Stimulated activated CD8-positive, alpha-beta memory T cell treated with anti-CD3 and anti-CD28 coated beads, Interleukin-4, amount 100 ng/mL, for 4 hours (primary cell): ENCODE measurements around the gene PFKFB2.

Source experiments
- DNase-seq, 2 donors: peaks; one replicate each; pipeline ENCODE4 v3.0.0-alpha.2; 2020; ENCODE audit warnings: low read depth in 2 of 2, low spot score in 1 of 2

PFKFB2 gene

DNA sequence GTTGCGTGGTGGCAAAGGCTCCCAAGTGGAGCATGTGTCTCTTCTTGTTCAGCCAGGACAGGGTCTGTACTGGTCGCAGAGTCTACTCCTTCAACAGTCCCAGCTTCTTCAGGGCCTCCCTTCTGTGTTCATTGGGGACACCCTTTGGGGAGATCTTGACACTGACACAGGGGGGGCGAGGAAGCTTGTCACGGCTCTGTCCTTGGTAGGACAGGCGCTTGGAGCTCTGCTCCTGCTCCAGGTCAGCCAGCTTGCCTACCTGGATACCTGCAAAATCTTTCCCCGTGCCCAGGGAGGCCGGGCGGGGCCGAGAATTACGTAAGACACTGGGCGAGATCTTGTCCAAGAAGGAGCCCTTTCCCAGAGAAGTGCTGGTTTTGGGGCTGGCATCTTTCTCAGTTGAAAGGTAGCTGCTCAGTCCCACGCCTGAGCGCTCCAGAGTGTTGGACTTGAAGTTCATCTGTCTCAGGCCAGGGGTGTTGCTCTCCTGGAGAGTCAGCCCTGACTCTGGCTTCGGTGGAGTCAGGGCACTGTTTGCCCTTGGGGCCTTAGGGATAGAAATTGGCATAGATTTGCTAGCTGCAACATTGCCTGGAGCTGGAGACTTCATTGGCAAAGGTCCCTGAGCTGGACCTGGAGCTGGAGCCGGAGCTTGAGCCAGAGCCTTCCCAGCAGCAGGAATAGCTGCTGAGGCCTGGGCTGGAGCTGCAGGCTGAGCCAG, 31.0 kb upstream of the PFKFB2 start:
- no peak for DNase-seq

DNA sequence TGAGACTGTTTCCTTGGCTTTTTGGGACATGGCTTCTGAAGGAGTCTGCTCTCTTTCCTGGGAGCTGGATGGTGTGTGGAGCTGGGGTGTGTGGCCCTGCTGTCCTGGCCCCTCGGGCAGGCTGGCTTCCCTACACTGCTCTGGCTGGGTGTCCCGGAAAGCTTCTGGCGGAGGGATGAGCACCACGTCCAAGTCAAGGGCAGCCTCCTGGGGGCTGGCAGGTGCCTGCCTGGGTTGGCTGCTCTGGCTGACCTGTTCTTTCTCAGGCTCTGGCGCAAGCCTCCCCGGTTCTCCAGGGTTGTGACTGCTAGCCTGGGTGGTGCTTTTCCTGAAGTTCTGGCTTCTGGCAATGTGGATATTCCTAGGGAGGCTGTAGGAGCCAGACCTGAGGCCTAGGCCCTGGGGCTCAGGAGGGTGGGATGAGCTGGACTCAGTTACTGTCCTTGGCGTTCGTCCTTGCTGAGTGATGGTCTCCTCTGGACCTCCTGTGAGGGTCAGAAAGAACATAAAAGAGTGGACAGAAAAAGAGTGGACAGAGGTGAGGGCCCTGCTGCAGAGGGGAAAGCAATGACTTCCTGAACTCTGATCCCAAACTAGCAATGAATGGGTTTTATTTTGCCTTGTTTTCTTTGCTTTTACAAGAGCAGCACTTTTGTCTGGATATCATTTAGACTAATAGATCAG, 29.9 kb upstream of the PFKFB2 start:
- no peak for DNase-seq

DNA sequence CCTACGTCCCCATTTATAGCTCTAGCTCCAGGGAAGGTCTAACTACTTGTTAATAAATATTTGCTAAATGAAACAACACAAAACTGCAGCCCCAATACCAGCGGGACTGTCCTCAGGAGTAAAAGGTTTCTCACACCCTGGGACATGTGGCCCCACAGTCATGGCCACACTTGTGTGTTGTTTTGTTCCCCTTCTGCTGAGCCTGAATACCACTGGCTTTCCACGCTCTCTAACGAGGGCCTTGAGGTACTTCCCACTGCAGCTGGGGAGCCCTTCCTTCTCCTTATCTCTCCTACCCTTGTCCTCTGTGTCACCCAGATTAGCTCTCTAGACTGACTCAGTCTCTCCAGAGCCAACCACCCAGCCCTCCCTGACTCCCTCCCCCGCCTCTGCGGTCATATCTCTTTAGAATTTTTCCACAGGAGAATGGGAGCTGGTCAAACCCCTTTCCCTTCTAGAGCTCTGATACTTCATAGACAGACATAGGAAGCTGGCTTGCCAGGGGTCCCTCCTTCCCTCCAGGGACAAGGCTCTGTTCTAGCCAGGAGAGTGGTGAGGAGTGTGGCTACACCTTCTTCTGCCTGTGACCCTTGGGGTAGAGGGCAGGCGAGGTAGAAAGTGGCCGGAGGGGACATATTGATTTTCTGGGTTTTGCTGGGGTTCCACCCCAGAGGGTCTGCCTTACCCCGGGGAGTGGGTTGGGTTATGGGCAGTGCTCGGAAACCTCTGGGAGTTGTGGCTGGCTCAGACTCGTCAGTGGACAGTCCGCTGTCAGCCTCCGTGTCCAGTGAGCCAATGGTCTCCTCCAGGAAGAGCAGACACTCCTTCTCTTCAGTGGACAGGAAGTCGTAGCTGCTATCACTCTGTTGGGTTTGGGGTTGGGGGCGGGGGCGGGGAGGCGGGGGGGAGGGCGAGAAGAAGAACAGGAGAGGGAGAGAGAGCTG, 28.6 kb upstream of the PFKFB2 start:
- no peak for DNase-seq

DNA sequence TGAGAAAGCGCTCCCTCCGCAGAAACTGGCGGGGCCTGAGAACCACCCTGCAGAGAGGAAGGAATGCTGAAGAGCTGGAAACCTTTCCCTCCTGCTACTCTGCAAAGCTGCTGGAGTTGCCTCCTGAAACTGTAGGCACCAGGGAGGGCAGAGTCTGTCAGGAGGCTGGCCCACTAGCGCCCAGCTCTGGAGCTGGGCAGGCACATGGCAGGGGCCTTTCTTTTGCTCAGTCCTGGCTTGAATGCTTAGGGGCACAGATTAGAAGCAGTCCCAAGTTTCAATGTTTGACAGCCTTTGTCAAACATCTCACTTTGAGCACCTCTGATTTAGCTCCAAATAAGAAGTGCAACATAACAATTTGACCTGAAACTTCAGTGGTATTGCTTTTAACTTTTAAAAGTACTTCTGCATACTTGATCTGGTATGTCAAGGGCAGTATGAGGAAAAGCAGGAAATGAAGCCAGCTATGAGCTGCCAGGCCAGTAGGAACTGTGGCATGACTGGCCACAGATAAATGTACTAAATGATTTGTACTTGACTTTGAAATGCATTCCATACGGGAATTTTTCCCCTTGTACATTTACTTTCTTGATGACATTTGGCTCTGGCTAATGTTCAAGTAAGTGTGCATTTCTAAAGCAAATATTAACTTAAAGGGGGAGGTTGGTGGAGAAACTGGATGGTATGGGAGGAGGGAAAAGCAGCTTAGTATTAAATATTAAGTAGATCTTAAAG, 27.8 kb upstream of the PFKFB2 start:
- DNase-seq, result no peak

DNA sequence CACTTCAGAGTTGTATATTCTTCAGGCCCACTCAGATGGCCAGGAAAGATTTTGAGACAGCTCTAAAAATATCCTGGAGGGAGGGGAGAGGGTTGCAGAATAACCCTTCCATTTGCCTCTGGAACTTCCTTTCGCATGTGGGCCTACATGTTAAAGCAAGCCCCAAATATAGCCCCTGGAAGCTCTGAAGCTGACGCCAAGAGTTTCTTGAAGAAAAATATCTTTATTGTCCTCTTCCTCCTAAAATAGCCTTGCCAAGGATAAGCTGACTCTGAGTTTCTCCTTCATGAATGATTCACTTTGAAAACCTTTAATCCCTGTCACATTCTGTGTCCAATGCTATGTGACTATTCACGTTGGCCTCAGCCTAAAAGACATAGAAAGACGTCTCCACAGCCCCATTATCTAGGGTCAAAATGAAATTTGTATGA, 27.0 kb upstream of the PFKFB2 start:
- no peak for DNase-seq

DNA sequence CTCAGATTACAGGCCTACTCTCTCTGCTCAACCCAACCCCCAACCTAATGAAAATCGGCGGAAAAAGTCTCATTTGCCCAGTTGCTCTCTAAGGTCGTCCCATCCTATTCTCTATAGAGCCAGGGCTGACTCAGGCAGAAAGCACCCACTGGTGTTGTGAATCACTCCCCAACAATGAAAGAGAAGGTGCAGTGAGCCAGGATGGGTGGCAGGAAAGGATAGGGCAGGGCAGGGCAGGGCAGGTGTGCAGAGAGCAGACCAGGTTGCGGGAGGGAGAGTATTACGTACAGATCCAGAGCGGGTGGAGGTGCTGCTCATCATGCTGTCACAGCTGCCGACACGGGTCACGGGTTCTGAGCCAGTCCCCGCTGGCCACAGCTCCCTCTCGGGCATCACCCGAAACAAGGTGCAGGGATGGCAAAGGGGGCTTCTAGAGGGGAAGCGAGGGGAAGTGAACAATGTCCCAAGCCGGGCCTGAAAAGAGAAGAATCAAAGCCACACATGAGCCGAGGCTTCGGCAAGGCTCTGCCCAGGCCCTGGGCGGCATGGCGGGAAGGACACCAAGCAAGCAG, 25.8 kb upstream of the PFKFB2 start:
- no peak for DNase-seq

DNA sequence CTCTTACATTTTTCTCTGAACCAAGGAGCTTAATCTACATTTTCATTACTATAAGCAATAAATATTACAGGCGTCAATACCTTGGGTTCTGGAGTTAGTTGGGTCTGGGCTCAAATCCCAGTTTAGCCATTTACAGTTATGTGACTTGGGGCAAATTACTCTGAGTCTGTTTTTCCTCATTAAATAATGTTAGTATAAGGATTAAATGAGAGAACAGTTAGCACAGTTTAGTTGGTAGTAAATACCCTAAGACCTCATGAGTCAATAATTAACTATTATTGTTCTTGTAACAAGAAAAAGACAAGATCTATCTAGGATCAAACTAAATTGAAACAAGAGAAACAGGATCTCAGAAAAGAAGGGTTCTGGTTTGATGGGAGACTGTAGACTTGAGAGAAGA, 25.2 kb upstream of the PFKFB2 start:
- no peak for DNase-seq

DNA sequence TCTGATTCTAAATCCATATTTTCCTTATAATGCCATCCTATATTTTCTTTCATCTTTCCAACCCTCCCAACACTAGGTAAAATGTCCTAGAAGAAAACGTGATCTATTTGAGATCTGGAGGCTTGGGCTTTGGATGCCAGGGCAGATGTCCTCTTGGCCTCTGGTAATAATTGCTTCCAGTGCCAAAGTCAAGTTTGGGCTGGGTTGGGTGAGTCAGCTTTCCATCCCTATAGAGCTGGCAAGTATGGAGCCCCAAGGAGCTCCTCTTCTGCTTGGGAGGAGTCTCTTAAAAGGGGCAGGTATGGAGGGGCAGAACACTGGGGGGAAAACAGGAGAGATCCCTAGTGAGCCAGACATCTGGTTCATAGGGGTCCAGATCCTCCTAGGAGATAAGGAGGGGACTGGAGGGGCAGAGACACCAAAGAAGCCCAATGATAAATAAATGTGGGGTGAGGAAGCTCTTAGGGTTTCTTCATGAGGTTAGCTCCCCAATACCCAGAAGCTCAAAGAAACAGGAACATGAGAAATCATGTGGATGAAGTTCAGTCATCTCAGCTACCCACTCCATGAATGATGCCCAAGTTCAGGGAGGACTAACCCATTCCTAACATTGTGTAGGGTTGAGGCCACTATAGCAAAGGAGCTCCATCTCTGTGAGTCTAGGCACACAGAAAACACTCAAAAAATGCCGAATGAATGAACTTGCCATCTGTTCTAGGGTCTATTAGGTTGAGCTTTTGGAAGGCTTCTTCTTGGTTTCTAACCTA, 24.0 kb upstream of the PFKFB2 start:
- no peak for DNase-seq

DNA sequence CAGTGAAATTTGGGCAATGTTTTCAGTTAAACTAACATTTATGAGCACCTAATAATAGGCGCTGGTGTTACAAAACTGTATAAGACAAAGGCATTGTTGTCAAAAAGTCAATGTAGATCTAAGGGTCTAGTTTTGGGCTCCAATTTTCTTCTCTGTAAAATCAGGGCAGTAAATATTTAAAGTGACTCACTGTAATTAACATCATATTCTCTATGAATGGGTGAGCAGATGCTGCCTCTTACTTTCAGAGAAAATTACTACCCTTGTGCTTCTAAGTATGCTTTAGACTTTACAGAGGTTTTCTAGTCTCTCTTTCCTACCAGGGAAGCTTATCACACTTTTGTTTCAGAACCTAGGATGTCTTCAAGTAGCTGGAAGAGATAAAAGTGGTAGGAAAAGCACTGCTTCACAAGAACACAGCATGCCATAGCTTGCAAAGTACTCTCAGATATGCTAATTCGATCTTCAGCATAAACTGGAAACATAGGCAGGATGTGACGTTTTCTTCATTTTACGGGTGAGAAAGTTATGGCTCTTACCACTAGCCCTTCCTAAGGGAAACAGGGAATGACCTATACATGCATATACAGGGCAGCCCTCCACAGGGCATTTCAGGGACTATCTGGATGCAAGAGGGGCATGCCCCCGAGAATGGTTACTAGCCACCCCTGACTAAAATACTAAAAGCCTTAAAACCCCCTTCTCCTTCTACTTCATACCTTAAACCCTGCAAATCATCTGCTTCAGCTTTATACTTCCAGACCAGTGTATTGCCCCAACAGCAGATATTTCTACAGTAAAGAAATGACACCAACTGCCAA, 23.2 kb upstream of the PFKFB2 start:
- no peak for DNase-seq

DNA sequence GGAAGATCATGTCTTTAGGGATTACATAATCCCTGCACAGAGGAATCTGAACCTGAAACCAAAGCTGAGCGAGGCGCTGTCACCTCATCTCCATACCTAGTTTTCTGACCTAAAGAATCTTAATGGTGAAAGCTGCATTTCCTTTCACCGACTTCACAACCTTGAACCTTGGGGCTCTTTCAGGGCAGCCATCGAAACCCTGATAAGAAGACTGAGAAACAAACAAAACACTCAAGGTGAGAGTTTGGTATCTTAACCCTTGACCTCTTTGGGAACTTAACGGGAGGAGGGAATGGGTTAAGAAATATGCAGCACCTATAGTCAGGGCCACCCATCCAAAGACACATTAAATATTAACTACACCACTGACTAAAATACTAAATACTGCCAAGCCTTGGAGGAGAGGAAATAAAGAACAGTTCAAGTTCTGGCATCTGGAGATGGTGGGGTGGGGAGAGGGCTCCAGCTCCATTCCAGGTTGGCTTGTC, 22.5 kb upstream of the PFKFB2 start:
- DNase-seq, result no peak

DNA sequence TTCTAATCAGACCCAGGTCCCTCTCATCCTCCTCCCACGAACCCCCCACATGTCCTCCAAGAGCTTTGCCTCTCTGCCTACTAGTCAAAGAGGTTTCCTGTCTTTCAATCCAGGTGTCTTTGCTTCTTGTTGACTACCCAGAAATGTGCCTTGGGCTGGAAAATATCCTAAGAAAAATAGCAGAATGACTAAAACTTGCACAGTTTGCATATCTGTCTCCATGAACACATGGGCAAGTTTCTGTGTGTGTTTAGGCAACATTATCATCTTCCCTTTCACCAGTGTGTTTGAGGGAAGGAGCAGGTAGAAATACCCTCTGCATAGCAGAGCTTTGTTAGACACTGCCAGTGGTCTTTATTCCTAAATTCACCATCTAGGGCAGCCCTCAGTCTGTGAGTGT, 22.1 kb upstream of the PFKFB2 start:
- DNase-seq, result no peak

DNA sequence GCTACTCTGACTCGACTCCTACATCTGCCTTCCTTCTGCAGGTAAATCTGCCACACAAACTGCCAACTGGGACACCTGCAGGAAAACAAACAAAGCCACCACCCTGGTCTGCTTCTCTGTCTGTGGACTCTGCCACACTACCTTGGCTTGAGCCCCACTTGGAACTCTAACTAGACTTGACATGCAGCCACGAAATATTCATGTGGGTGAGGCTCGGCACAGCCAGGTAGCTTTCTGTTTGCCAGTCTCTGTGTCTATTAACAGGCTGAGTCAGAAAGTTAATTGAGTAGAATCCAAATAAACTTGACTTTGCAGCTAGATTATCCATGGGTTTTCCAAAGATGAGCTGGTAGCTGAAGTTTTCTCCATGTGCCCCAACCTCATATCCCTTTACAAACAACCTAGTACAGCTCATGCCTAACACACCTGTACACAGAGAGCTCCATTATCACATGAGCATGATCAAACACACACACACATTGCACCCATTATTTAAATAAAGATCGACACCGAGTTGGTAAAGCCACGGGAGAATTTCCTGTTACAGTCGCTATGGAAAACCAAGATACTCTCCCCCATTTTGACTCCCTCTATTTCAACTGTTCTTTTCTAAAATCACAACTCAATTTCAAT, 21.3 kb upstream of the PFKFB2 start:
- no peak for DNase-seq

DNA sequence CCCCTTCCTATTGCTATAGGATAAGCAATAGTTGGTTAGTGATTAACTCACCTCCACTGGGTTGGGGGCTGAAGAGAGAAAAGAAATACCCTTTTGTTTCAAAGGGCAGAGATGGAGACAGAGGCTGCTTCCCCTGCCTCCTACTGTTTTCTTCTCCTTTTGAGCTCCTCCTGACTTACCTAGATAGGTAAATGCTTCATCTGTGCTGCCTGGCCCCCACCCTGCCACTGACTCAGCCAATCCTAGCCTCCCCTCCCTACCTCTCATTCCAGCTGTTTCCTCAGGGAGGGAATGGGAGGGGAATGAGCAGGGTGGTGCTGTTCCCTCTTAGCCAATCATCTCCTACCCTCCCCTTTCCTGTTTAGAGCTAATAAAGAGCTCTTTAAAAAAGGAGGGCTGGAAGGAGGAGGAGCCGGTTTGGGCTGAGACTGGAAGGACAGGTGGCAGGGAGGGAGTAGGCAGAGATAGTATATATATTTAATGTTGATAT, 20.5 kb upstream of the PFKFB2 start, which contains the start of gene C1orf116:
C1orf116 (minus strand) TSS at position 229 of the 490 bp plus-strand sequence. CDS start 5,158 bp downstream, outside the sequence.
- DNase-seq, result no peak

DNA sequence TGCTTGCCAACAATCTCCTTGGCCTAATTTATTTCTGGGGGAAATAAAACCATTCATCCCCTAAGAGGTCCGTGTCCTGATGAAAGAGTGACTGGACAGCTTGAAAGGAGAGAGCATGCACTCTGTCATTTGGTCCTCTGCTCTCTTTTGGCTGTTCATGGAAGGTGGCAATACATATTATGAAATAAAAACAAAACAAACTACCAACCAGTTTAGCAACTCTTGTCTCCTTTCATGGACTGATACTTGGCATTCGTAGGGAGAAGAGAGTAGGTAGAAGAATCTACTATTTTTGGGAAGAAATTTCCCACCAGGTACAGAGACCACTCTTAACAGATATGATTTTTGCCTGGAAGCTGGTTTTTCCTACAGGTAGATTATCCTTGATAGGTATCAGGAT, 19.8 kb upstream of the PFKFB2 start:
- DNase-seq, result no peak

DNA sequence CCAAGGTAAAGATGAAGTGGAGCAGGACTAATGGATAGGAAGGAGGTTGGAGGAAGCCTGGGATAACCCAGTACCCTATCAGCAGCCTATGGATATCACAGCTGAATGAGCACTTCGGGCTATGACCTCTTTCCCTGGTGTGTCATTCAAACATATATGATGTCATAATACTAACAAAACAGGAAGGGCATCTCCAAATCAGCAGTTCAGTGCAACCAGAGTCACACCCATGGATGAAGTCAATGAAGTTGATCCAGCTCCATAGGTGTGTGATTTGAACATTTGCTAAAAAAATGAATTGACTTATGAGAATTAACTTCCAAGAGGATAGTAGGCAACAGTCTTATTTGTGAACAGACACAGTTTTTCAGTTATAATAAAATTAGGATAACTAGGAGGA, 18.9 kb upstream of the PFKFB2 start:
- DNase-seq, result no peak

DNA sequence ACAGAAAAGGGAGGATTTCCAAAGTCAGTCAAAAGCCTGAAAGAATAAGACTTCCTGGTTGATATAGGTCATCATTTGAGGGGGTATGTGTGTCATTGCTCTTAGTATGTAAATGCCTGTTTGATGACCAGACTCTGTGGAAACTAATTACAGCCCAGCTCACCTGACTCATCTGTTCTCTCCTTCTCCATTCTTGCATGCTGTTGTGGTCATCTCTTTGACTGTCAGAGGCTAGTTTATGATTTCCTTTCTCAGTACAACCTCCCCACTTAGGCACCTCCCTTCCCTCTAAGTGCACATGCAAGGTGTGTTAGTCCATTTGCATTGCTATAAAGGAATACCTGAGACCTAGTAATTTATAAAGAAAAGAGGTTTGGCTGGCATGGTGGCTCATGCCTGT, 18.1 kb upstream of the PFKFB2 start:
- DNase-seq, result no peak

DNA sequence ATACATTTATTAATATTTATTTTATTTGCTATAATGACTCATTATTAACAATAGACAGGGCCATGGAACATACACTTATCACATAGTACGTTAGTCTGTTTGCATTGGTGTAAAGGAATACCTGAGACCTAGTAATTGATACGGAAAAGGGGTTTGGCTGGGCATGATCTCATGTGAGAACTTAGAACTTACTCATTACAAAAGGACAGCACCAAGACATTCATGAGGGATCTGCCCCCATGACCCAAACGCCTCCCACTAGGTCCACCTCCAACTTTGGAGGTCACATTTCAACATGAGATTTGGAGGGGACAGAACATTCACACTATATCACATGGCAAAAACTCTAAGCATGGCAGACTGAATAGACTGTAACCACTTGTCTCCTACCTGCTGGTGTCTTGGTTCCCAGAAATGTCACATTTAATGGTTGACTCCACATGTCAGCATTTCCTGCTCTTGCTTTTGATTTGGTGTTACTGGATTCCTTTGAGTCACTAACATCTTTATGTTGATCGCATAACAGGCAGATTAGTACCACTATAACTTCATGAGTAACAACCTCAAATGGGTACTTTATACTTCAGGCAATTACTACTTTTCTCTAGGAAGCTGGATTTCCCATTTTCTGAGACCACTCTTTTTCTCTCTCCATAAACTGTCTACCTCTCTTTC, 17.1 kb upstream of the PFKFB2 start:
- no peak for DNase-seq

DNA sequence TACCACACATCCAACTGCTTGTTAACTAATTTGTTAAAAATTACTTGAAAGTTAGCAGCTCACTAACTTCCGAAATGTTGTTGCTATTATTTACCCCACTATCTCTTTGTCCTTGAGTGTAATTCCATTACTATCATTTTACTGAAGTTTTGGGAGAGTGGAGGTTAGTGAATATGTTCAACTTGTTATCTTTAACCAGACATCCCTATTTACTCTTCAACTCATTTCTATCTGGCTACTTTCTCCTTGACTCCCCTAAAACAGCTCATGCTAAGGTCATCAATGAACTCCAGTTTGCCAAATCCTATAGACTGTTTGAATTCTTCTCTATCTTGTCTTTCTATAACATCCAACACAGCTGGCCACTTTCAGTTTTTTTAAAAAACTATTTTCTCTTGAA, 16.2 kb upstream of the PFKFB2 start:
- no peak for DNase-seq
